Measurements from ENCODE around the gene MMAB. TPM values are rescaled to one million over a fixed set of nuclear protein-coding genes. Genes with fewer than 3 reads are reported as not detected.

MMAB gene
- total RNA-seq, 1 experiment from 2014 or later: 83.0 TPM

- BruUV-seq (replicated peaks): no TSS peak
- Histone ChIP-seq H2AFZ (ENCODE audit: low read length) (no peak overlapping the region), H3K79me2 (ENCODE audit: low read length) (no peaks in the 10 kb centered on the region), H3K4me3 (ENCODE audit: low read length) (no peak overlapping the region), H3K36me3 (ENCODE audit: low read depth, low read length) (no peaks in the 10 kb centered on the region), H3K4me2 (ENCODE audit: low read length) (no peak overlapping the region), H3K9me2 (replicated peaks; ENCODE audit: low read length) (no peaks in the 10 kb centered on the region), H4K20me1 (ENCODE audit: low read length) (no peaks in the 10 kb centered on the region), H3K9me3 (ENCODE audit: low read length) (no peaks in the 10 kb centered on the region), H3K27ac (ENCODE audit: low read length) (no peak overlapping the region), H3K4me1 (ENCODE audit: insufficient read depth, low read length) (no peaks in the 10 kb centered on the region), H3F3A (ENCODE audit: low read length, unreplicated experiment) (no peaks in the 10 kb centered on the region), H3K27me3 (ENCODE audit: low read length) (peaks cover 27% of the 10 kb centered on the region), H3K9ac (ENCODE audit: low read length) (no peak overlapping the region)
- peak; percentile 79 for ATAC-seq
- ChIA-PET CTCF (interaction anchor here (1.7 kb wide), 1 partner anchor 15 kb away, joined by 4 read pairs; no protein-coding TSS in a partner anchor), POLR2A (ENCODE audit: unreplicated experiment) (no interaction called here)
- TF ChIP-seq CTCF (conservative IDR thresholded peaks at IDR 0.05; ENCODE audit: low read depth, low read length): peak; percentile 67
- TF ChIP-seq EZH2 (IDR thresholded peaks at IDR 0.05; ENCODE audit: low read length, unreplicated experiment): no peak
- TF ChIP-seq EZH2phosphoT487 (IDR thresholded peaks at IDR 0.05; ENCODE audit: borderline replicate concordance, low read length): no peak
- intact Hi-C loops (cut with micrococcal nuclease): no loop called here
- DNase-seq: peak; percentile 63
These were observed 39.7 kb upstream of the MMAB start for GRCh38 chr12:109612975-109613502.

GRCh38 chr12:109612003-109612402 is 38.7 kb upstream of the MMAB start:
- intact Hi-C loops (cut with micrococcal nuclease): no loop called here
- CTCF ChIA-PET: no interaction called here

More at GRCh38 chr12:109612003-109612402, 38.7 kb upstream of the MMAB start:
- no peaks in the 10 kb centered on the region for H3K9me3 ChIP-seq (ENCODE audit: low read length)
- no peaks in the 10 kb centered on the region for H3K4me1 ChIP-seq (ENCODE audit: insufficient read depth, low read length)
- no peaks in the 10 kb centered on the region for H4K20me1 ChIP-seq (ENCODE audit: low read length)
- no peak overlapping the region for H3K4me3 ChIP-seq (ENCODE audit: low read length)
- H3F3A ChIP-seq (ENCODE audit: low read length, unreplicated experiment): no peaks in the 10 kb centered on the region
- POLR2A ChIA-PET (ENCODE audit: unreplicated experiment): no interaction called here
- H2AFZ ChIP-seq (ENCODE audit: low read length): no peak overlapping the region
- no peak overlapping the region for H3K9ac ChIP-seq (ENCODE audit: low read length)
- no peaks in the 10 kb centered on the region for H3K79me2 ChIP-seq (ENCODE audit: low read length)
- H3K27ac ChIP-seq (ENCODE audit: low read length): no peak overlapping the region
- DNase-seq: no peak
- H3K36me3 ChIP-seq (ENCODE audit: low read depth, low read length): no peaks in the 10 kb centered on the region
- no peaks in the 10 kb centered on the region for H3K9me2 ChIP-seq (replicated peaks; ENCODE audit: low read length)
- H3K4me2 ChIP-seq (ENCODE audit: low read length): no peak overlapping the region
- no peak for ATAC-seq
- peaks cover 18% of the 10 kb centered on the region for H3K27me3 ChIP-seq (ENCODE audit: low read length)
- TF ChIP-seq EZH2phosphoT487 (IDR thresholded peaks at IDR 0.05; ENCODE audit: borderline replicate concordance, low read length) (no peak), CTCF (conservative IDR thresholded peaks at IDR 0.05; ENCODE audit: low read depth, low read length) (no peak), EZH2 (IDR thresholded peaks at IDR 0.05; ENCODE audit: low read length, unreplicated experiment) (no peak)
- BruUV-seq (replicated peaks): no TSS peak
